Effector CD8-positive, alpha-beta T cell (primary cell): ENCODE measurements around the gene RNF207.

ENCODE experiments used
- DNase-seq: peaks from one replicate; lab custom pipeline; 2025; lab: John Stamatoyannopoulos, UW

Gene RNF207

DNA sequence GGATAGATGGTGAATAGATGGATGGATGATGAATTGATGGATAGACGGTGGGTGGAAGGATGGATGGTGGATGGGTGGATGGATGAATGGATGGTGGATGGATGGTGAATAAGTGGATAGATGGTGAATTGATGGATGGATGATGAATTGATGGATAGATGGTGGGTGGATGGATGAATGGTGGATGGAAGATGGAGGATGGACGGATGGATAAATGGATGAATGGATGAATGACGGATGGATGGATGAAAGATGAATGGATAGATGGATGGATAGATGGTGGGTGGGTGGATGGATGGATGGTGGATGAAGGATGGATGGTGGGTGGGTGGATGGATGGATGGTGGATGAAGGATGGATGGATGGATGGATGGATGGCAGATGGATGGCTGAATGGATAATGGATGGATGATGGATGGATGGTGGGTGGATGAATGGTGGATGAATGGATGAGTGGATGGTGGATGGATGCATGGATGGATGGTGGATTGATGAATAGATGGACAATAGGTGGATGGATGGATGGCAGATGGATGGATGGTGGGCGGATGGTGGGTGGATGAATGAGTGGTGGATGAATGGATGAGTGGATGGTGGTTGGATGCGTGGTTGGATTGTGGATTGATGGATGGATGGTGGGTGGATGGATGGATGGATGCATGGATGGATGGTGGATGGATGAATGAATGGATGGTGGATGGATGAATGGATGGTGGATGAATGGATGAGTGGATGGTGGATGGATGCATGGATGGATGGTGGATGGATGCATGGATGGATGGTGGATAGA lies 31.1 kb upstream of the RNF207 start:
- no peak for DNase-seq

DNA sequence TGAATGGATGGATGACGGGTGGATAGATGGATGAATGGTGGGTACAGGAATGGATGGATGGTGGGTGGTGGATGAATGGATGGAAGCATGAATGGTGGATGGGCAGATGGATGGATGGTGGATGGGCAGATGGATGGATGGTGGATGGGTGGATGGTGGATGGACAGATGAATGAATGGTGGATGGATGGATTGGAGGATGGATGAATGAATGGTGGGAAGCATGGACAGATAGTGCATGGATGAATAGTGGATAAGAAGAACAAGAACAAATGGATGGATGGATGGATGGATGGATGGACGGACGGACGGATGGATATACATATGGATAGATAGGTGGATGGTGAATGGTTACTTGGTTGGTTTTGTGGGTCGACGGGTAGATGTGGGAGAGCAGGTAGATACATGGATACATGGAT lies 30.5 kb upstream of the RNF207 start:
- no peak for DNase-seq

DNA sequence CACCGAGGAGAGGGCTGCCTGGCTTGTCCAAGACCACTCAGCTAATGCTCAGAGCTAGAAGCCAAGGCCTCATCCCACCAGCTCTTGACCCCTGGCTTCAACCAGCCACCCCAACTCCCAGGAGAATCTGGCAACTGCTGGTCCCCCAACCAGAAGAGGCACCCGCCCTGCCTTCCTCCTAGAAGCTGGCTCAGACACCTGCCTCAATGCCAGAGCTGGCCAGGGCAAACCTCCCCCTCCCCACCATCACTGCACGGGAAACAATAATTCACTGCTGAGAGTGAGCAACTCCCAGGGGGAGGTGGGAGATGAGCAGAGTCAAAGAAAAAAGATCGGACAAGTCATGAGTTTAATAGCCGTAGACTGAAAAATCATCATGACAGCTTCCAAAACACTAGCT lies 29.1 kb upstream of the RNF207 start:
- no peak for DNase-seq

DNA sequence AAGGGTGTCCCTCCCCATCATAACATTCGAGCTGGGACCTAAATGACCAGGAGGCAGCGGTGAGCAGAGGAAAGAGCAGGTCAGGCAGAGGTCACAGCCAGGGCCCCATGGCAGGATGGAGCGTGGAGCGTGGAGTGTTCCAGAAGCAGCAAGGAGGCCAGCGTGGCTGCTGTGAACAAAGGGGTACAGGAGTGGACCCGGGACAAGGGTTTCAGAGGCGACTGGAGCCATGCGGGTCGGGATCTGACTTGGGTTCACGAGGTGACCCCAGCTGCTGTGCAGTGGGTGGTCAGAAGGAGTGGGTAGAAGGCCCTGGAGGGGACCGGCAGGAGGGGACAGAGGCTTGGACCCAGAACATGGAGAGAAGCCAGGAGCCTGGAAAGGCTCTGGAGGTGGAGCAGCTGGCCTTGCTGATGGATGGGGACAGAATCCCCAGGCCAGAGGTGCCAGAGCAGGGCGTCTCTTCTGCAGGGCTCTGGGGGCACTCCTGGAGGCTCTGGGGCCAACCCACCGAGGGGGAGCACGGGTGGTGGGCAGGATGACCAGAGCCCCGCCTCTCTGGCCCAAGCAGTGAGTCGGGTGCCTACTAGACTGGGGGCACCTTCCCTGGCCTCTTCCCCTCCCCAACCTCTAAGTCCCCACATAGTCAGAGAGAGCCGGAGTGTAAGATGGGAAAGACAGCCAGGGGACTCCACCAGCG lies 28.1 kb upstream of the RNF207 start:
- no peak for DNase-seq

DNA sequence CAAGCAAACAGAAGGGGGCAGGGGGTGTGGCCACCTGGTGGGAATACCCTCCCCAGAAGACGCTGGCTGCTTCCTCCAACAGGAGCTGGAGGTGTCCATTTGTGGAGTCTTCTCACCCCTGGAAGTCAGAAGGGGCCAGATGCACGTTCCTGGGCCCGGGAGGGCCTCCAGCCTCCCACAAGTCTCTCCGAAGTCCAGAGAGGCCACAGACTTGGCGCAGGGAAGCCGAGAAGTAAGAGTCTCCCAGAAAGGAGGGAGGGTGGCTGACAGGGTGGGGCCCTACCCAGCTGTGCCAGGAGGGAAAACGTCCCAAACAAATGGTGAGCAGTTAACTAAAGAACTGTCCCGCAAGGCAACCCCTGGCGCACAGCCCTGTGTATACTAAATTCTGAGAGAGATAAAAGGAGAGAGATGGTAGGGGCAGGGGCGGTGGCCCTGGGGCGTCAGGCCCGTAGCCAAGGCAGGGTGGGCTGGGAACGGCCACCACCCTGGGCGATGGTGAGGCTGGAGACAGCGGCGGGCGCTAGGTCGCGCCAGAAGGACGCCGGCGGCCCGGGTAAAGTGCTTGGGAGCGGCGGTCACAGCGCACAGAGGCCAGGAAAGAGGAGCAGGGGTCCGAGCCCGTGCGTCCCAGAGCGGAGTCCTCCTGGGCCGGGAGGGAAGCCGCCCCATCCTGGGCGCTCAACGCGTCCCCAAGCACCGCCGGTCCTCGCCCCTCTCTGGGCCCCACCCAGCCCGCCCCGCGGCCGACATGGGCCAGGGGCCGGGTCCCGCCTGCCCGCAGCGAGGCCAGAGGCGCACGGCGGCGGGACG lies 27.0 kb upstream of the RNF207 start:
- DNase-seq: no peak

DNA sequence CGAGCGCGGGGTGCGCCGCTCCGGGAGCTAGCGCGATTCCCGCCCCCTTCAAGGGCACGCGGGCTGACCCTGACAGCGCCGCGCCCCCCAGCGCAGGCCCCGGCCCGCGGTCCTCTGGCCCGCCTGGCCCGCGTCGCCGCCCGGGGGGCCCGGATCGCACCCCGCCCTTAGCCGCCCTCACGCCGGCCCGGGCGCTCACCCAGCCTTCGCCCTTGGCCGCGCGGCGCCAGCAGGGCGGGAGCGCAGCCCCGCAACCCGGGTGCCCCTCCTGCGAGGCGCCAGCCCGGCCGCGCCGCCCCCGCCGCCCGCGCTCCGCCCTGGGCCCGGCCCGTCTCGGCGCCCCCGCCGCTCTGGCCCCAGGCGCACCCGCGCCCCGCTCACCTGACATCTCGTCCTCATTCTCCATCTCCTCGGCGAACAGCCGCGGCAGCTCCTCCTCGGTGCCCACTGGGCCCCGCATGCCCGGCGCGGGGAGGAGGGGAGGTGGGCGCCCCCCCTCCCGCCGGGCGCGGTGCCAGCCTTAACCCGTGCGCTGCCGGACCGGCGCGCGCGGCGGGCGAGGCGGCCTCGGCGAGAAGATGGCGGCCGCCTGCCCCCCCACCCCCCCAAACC lies 26.2 kb upstream of the RNF207 start:
- no peak for DNase-seq

DNA sequence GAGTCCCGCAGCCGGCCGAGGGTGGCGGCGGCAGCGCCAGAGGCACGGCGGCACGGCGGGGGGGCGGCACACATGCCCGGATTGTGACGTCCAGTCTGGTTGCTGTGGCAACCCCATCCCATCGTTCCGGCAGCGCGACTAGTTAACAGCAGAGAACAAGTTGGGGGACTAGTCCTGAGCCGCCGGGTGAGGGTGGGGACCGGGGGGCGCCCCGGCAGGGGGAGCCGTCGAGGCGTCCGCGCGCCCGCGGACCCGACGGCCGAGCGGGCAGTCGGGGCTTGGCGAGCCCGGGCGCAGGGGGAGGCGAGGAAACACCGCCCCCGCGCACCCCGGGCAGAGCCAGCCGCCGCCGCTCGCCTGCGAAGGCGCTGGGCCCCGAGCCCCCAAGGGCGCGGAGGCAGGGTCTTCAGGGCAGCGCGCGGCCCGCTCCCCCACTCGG lies 25.6 kb upstream of the RNF207 start, which contains the start of gene CHD5:
TSS of gene CHD5 (minus strand) at position 54 of the 439 bp plus-strand sequence. CDS start 298 bp downstream, outside the sequence.
- peak; percentile 4 for DNase-seq

DNA sequence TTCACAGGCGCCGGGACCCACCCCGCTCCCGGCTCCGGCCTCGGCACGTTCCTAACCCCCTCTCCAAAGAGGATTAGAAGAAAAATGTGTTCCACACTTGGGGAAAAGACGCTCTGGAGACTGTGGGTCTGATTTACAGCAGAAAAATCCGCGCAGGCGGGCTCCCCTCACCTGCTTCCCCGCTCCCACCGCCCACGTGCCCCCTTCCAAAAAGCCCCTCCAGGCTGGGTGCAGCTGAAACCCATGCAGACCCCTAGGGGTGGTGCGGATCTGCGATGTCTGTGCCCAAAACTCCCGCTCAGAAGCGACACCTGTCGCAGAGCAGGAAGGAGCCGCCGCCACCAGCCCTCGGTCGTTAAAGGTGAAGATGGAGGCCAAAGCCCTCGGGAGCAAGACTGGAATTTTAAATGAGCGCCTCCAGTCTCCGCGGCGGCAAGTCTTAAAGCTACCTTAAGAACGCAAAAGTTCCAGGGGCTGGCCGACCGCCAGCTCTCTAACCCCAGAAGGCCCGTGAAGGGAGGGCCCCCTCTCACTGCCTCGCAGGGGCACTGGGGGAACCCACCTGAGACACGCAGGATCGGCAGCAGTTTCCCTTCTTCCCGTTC lies 25.1 kb upstream of the RNF207 start:
- no peak for DNase-seq

DNA sequence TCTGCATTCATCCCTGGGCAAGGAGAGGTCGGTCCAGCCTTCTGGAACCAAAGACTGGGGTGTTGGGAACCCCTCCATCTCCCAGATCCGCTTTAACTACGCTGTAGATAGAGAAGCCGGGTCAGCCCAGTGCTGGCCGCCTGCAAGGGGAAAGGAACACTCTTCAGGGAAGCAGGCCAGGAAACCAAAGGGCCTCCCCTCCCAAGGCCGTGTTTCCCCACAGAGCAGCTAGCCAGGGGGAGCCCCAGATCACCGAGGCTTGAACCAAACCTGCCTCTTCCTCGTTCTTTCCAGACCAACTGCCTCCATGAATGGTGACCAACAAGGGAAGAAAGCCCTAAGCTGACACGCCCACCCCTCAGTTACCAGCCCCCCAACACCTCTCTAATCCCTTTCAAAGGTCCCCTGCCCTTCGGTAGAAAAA lies 24.6 kb upstream of the RNF207 start:
- no peak for DNase-seq

DNA sequence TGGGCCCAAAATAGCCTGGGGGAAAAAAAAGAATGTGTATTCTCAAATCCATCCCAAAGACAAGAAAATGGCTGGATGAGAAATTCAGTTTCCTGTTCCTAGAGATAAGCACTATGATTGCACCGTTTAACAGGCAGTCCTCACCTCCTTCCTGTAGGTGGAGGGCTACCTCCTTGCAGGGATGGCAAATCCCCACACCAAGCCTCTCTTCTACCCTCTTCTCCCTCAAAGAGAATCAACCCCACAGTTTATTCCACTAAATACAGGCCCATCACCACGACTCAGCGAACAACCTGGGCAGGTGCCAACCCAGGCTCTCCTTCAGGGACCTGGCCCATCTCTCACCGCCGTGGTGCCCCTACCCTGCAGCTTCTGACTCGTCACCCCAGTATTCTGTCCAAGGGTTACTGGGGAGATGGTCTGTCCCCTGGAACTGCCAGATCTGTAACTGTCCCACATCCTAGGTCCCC lies 22.4 kb upstream of the RNF207 start:
- no peak for DNase-seq

DNA sequence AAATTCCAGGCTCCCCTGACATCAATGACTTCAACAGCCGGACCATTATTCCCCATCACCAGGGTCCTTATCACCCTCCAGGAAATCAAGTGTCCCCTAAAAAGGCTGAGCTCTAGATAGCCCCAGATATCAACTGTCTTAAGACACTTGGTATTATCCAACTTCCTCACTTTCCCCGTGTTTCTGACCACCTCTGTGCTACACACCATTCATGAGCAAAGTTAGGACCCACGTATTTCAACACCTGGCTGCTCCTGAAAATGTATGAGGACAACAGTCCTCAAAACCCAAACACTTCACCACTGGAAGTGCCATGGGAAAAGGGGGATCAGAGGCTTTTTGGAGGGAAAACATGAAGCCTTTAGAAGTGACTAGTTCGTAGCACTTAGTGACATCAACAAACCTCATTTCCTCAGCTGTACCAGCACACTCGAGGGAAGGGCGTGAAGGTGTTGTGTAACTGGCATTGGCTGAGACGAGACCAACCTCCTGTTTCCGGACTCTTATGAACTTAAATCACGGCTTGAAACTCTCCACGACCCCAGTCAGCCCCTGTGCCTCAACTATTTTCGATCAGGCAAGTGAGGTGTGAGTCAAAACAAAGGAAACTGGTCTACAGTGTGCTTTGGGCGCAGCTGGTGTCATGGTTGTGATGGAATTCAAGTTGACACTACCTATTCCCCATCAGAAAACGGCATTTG lies 21.7 kb upstream of the RNF207 start:
- no peak for DNase-seq

DNA sequence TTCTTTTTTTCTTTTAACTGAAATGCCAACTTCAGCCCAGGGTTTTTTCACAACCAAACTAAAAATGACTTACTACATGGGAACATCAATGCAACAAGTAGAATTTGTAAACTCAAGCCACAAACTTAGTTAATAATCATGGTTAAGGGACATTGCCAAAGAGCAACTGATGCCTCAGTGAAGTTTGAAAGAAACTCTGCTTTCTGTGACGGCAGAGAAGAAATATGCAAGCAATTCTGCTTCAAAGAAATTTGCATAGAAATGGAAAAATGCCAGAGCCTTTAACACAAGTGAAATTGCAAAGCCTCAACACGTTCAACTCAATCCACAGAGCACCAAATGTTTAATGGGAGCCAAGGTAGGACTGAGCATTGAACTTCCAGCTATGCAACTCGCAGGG lies 20.8 kb upstream of the RNF207 start:
- DNase-seq: no peak

DNA sequence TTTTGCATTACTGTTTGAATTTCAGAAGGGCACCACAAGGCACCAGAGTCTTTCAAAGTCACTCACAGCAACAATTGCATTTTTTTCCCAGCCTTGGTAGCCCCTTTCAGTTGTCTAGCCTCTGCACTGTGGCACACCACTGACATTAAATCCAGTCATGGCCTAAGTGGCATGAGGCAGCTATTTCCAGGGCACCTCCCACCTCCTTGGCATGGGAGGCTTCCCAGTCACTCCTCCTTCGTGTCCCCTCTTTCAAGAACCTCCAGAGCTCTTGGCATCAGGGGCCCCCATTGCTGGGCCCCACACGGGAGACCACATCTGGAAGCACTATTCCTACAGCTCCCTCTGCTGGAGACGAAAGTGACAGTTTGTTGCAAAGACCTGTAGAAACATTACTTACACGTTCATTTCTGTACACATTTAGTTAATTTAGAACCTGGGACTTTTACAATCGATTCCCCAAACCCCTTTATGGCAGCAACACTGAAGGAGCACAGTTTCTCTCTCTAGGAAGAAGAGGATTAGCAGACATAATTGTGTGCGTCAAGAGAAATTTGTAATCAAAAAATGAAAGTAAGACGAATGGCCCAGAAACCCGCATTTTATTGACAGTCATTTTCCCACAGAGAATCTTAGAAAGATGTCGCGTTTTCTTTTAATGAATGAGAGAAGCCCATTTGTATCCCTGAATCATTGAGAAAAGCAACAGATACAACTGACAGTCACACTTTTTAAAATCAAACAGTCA lies 20.1 kb upstream of the RNF207 start:
- DNase-seq: no peak

DNA sequence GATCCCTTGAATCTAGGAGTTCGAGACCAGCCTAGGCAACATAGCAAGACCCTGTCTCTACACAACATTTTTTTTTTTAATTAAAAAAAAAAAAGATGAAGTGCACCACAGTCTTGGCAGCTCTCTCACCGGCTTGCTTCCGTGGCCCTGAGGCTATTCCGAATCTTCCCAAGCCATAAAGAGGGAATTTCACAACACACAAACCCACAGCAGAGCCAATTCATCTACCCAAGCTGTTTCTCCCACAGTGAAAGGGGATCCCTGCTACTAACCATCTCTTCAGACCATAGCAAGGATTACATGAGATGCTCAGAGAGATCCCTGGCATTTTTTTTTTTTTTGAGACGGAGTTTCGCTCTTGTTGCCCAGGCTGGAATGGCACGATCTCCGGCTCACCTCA lies 17.5 kb upstream of the RNF207 start:
- DNase-seq: no peak

DNA sequence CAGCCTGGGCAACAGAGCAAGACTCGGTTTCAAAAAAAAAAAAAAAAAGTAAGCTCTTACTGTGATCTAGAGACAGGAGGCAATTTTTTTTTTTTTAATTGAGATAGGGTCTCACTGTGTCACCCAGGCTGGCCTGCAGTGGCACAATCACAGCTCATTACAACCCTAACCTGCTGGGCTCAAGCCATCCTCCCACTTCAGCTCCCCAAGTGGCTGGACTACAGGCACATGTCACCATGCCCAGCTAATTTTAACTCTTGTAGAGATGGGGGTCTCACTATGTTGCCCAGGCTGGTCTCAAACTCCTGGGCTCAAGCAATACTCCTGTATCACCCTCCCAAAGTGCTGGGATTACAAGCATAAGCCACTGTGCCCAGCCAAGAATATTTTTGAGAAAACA lies 14.0 kb upstream of the RNF207 start:
- no peak for DNase-seq

DNA sequence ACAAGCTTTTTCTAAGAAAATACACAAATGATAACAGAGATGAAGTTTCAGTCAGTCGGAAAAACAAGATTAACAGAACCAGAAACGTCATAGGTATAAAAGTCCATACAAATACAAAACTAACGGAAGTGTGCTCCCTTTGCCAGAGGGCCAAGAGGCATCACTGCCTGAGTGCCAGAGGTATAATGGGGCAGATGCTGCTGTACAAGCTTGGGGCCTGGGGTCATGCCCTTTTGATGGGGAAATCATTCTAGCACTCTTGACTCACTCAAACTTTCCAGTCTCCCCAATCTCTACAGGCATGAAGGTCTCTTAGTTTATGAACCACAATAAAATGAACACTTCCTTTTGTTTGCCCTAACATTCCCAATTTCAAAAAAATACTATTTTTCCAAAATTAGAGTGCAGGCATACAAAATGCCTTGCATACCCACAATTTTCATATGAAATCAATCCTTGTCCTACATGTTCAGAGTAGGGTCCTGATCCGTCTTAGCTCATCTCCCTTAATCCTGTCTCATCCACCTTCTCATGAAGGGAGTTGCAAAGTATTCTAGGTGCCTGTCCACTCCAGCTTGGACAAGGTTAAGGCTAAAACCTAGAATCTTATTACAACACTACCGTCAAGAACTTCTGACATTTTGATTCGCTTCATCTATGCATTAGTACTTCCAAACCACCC lies 8.0 kb upstream of the RNF207 start:
- DNase-seq: no peak

DNA sequence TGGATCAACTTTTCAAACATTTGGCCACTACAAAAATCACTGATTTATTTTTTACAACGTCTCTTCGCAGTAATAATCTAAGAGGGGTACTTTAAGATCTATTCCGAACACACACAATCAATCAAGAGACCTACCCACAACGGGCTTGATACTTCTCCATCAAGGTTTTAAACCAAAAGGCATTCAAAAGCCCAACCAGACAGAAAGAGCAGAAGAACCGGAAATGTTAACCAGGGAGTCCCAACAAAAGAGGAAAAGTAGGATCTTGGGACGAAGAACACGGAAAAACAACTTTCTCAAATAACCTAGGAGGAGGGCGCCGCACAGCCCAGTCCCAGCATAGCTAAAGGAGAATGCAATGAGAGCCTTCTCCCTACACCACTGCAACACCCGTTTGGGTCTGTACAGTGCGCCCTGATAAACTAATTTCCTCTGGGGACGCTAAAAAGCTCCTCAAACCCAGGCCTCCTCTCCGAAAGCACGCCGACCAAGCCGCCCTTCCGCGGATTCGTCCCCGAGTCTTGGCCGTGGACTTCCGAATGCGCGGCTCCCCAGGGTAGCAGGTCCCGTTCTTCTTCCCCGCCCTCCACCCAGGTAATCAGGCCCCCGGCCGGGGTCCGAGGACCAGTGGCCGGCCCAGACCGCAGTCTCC lies 7.1 kb upstream of the RNF207 start:
- no peak for DNase-seq

DNA sequence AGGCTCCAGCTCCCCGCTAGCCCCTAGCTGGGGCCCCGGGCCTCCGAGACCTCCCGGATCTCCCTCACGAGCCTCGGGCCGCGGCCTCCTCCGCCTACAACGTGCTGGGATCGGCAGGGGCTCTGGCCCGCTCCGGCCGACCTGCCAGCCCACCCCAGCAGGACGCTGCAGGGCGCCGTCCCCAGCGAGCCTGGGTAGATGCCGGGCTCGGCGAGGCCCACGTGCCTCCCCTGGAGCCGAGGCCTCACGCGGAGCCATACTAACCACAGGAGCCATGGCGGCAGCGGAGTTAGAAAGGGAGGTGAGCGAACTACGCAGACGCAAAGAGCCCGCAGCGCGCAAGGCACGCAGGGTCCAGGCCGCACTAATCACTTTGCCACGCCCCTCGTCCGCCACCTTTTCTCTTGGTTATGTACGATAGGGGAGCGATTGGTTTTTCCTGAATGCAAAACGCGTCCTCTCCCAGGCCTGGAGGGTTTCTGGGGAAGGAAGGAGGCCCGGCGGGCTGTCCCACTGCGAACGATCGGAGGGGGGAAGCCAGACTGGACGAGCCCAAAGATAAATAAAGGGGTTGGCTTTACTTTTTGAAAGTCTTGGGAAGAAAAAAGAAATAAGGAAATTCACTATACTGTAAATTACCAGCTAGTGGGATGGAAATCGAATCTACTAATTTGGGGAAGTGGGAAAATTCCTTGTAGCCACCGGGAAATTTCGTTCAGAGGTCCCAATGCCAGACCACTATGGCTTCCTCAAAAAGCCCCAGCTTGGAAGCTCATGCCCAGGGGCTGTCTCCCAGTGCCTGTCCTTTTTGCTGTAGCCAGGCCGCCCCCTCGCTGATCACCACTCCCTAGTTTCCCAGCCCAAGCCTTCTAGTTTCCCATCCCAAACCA lies 6.4 kb upstream of the RNF207 start, which contains the start of gene RPL22:
TSS of gene RPL22 (minus strand) at position 298 of the 890 bp plus-strand sequence. CDS start at position 276, 22 bp downstream.
- peak; percentile 88 for DNase-seq
